NCI-H1436 (cell line): ENCODE data around the gene CPPED1.
"Not testable (repeated sequence)": the region's sequence is repeated elsewhere in the genome, so short reads cannot be mapped to it uniquely, and the experiment has no call there.

Source experiments
- DNase-seq: peaks from one replicate; lab custom pipeline; 2025; lab: John Stamatoyannopoulos, UW

CPPED1 gene

DNA sequence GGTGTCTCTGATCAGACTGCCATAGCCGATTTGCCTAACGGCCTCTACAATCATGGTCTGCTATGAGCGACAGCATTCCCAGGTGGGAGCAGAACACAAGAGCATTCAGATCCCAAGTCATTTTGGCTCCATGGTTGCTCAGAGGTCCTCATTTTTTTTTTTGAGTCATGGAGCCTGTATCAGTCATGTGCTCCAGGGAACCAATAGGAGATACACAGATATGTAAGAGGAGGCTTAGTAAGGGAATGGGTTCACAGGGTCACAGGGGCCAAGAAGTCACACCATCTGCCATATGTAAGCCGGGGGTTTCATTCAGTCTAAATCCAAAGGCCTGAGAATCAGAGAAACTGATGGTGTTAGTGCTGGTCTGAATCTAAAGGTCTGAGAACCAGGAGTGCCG lies 36.8 kb downstream of the CPPED1 start:
- DNase-seq: no peak

DNA sequence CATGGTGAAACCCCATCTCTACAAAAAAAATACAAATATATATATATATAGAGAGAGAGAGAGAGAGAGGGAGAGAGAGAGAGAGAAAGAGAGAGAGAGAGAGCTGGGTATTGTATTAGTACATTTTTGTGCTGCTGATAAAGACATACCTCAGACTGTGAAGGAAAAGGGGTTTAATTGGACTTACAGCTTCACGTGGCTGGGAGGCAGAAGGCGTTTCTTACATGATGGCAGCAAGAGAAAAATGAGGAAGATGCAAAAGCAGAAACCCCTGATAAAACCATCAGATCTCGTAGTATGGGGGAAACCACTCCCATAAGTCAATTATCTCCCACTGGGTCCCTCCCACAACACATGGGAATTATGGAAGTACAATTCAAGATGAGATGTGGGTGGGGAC lies 37.5 kb downstream of the CPPED1 start:
- DNase-seq: not testable (repeated sequence)

DNA sequence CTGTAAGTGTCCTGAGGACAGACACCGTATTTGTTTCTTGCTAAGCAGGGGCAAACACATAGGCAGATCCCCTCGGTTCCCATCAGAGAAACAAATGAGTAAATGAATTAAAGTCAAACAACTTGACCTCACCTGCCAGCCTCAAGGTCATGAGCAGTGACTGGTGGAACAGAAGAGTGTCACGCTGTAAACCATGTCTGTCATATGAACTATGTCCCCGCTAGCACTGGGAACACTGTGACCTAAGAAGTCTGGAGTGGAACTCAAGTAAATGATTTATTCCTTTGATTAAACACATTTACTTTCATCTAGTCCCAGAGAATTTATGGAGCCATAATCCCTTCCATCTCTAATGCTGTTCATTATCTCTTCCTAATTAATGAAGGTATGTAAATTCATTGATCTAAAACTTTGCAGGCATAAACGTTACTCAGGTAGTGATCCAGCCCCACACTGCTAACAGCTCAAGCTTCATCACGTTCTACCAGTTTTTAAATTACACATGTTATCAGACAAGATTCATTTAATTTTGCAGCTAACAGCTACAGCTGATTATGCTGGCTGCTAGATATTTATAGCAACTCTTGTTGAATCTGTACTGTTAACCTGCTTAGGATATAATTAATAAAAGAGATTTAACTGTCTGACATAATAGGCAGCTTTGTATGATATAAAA lies 38.7 kb downstream of the CPPED1 start:
- no peak for DNase-seq

DNA sequence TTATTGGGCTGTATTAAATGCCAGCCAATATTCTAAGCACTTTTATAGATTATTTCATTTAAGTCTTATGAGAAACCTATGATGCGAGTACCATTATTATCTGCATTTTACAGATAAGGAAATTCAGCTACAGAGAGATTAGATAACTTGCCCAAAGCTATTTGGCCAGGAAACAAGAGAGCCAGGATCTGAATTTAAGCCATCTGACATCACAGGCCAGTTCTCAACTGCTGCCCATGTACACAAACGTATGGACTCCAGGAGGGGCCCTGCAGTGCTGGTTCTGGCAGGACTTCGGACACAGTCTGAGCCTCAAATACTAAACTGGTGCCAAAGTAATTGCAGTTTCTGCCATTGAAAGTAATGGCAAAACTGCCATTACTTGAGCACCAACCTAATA lies 40.2 kb downstream of the CPPED1 start:
- no peak for DNase-seq

DNA sequence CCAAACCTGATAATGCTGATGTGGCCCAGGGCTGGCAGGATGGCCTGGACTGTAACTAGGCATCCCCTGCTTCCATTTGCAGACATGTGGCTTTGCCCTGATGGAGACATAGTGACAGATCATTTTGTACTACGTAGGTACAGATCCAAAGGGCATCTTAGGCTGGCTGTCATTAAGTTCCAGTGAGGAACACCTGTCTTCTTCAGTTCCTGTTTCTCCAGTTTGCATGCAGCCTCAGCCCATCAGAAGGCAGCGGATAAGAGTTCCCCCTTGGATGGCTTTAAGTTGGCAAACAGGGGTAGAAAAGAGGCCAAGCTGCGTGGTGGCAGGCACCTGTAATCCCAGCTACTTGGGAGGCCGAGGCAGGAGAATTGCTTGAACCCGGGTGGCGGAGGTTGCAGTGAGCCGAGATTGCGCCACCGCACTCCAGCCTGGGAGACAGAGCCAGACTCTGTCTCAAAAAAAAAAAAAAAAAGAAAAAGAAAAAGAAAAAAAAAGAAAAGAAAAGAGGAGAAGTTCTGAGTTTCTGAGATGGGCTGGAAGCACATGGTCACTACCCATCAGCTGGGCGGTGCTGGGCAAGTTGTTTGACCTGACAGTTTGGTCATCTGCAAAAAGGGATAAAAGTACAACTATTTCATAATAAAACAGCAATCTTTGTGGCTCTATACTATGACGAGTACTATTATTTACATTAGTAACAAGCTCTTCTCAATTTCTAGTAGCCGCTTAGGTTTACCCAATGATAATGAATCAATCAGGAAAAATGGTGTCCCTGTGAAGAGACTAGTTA lies 42.7 kb downstream of the CPPED1 start:
- no peak for DNase-seq

DNA sequence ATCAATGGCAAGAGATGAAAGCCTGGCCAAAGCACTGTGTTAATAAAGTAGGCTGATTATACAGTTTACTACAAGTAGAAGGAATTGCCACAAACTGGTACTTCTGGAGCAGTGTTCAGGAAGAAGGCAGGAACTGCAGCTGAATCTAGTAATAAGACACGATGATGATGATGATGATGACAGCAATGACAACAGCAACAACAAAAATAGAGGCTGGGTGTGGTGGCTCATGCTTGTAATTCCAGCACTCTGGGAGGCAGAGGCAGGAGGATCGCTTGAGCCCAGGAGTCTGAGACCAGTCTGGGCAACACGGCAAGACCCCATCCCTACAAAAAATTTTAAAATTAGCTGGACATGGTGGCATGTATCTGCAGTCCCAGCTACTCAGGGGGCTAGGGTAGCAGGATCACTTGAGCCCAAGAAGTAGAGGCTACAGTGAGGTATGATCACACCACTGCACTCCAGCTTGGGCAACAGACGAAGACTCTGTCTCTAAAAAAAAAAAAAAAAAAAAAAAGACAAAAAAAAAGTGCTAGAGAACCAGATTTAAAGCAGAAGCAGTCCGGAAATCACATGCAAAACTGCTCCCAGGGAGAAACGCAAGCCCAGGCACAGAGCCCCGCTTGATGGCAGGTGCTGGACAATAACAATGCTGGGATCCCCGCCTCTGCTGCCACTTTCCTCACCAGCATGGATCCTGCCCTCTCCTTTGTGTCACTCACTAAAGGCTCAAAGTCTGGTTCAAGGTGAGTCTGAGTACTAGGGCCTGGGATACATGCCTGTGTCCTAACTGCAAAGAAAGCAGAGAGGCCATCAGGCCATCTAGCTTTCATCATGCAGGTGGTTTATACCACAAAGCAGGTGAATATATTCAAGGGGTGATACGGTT lies 44.8 kb downstream of the CPPED1 start:
- DNase-seq: no peak

DNA sequence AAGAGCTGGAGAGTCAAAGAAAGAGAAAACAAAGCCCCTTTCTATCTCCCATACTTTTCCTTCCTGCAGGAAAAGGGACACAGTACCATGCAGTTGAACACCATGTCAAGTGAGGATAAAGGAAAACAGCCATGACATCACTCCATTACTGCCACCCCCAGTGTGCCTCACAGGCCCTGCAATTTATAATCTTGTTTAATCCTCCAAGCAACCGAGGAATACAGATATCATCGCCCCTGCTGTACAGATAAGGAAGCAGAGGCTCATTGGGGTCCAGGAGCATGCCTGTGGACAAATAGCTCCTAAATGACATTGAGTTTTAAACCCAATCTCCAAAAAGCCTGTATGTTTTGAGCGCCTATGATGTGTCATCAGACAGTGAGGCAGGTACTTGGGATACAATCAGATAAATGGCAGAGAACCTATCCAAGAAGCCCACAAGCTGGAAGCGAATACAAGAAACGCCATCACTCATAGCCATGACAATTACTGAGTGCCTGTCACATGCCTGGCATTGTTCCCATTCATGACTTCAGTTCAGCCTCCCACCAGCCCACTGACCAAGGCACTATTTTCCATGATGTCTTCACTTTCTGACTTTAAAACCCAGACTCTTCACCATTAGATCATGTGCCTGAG lies 45.5 kb downstream of the CPPED1 start:
- no peak for DNase-seq

DNA sequence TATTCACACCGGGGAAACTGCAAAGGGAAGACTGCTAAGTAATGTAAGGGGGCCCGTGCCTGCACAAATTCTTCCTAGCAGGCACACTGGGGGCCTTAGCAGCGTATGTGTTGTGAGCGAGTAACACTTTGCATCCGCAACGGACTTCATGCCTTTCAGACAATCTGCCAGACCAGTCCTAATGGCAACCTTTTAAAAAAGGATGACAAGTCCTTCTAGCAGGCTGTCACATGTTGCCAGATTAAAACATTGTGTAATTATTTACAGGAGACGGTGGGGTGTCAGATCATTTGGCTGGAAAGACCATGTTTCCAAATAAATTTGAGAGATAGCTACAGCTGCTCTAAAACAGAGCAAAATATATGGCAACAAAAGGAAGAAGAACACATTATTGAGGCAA lies 46.1 kb downstream of the CPPED1 start:
- DNase-seq: no peak

DNA sequence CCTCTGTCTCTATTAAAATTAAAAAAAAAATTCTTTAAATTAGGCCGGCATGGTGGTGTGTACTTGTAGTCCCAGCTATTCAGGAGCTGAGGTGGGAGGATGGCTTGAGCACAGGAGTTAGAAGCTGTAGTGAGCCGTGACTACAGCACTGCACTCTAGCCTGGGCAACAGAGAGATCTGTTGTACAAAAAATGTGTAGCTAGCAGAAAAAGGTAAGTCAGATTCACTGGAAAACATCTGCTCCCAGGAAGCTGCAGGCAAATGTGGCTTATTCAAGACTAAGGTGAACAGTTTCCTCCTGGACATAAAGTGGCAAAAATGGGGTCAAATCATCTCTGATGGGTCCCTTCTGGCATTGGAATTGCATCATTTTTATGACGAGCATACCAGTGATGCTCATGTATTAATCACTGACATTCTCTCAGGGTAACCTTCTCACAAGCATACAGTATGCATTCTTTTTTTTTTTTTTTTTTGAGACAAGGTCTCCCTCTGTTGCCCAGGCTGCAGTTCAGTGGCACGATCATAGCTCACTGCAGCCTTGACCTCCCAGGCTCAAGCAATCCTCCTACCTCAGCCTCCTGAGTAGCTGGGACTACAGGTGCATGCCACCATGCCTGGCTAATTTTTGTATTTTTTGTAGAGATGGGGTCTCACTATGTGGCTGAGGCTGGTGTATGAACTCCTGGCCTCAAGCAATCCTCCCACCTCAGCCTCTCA lies 48.7 kb downstream of the CPPED1 start:
- no peak for DNase-seq

DNA sequence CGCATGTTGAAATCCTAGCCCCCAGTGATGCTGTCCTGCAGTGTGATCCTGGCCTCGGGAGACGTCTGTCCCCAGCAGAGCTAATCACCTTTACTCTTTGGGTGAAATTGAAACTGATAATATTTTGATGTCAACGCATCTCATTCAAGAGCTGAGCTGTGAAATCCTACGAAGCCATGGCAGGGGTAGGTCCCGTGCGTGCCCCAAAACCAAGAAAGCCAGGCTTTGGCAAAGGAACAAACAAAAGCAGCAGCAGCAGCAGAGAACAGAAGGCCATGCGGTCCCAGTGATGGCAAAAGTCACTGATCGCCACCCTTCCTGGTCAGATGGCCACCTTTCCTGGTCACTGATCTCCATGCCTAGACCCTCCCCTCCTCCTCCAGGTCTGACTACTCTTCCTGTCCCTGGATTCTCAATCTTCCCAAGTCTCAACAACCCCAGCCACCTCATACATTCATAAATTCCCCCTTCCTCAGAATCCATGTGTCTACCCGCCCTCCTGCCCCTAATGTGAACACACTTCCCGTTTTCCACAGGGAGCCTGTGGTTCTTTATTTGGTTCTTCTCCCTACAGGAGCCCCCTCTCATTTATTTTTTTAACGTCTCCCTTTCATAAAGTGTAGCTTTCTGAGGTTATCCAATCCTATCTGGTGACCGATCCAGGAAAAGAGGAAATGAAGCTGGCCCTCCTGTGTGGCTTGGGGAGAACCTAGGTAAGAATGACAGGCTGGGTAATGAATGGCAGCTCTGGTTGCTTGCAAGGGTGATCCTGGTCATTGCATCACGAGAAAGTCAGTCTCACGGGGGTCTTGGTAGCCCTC lies 50.3 kb downstream of the CPPED1 start:
- no peak for DNase-seq

DNA sequence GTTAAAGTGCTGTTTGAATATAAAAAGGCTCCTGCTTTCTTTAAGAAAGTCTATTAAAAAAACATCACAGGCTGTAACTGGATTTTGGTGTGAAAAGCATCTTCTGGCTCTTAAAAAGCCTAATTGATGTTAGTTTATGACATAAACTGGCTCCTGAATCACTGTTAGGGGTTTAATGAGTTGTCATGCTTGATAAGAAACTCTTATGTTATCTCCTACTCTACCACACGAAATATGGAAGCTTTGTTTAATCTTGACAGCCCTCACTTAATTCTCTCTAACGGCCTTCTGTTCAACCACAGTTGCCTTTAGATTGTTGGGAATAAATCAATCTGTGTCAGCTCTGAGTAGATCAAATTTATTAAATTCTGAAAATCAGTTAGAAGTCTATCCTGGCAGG lies 51.5 kb downstream of the CPPED1 start:
- DNase-seq: no peak

DNA sequence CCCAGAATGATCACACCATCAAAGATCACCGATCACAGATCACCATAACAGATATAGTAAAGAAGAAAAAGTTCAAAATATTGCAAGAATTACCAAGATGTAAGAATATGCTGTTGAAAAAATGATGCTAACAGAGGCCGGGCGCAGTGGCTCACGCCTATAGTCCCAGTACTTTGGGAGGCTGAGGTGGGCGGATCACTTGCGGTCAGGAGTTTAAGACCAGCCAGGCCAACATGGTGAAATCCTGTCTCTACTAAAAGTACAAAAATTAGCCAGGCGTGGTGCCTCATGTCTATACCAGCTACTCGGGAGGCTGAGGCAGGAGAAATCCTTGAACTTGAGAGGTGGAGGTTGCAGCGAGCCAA lies 53.2 kb downstream of the CPPED1 start:
- no peak for DNase-seq

DNA sequence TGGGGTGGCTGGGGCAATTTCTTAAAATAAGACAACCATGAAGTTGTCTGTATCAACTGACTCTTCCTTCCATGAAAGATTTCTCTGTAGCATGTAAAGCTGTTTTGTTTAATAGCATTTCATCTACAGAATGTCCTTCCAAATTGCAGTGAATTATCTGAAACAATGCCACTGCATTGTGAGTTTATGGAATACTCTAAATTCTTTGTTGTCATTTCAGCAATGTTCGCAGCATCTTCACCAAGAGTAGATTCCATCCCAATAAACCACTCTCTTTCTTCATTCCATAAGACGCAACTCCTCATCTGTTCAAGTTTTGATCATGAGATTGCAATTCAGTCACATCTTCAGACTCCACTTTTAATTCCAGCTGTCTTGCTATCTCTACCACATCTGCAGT lies 54.6 kb downstream of the CPPED1 start:
- DNase-seq: no peak

DNA sequence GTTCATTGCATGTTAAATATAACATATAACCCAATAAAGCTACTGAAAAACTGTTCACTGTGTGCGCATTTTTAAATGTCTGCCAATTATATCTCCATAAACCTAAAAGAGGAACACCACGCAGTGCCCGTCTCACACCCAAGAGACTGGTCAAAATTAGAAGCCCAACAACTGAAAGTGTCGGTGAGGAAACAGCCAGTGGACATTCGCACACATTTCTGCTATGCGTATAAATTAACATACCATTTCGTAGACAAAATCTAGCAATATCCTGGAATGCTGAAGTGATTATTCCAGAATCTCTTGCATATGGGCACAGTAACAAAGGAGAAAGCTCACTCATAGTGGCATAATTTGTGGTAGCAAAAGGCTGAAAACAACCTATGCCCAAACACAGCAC lies 55.9 kb downstream of the CPPED1 start:
- no peak for DNase-seq

DNA sequence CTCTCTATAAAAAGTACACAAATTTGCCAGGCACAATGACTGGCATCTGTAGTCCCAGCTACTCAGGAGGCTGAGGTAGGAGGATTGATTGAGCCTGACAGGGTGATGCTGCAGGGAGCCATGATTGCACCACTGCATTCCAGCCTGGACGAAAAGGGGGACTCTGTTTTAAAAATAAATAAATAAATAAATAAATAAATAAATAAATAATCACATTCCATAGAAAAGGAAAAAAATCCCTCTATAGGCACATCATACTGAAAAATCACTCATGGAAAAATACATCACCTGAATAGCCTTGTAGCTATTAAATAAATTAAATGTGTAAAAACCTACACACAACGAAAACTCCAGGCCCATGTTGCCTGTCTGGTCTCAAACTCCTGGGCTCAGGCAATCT lies 56.4 kb downstream of the CPPED1 start:
- no peak for DNase-seq

DNA sequence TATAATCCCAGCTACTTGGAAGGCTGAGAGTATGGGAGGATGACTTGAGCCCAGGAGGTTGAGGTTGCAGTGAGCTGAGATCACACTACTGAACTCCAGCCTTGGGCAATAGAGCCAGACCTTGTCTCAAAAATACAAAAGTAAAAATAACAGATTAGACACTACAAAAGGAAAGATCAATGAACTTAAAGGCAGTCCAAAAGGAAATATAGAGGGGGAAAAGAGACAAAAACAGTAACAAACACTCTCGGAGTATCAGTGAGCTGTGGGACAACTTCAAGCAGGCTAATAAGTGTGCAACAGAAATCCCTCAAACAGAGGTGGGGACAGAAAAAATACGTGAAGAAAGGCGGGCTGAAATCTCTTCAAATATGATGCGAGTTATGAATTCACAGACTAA lies 58.8 kb downstream of the CPPED1 start:
- no peak for DNase-seq

DNA sequence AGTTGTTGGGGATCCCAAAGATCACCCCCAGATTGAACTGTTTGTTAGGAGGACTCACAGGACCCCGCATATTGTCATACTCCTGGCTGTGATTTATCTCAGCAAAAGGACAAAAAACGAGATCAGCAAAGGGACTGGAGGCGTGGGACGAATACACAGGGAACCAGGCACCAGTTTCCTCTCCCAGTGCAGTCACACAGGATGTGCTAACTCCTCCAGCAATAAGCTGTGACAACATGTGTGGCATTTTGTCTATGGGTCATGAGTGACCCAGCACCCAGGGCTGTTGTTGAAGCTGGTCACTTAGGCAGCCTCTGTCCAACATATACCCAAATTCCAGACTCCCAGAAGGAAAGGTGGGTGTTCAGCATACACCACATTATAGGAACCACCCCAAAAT lies 60.9 kb downstream of the CPPED1 start:
- DNase-seq: no peak

DNA sequence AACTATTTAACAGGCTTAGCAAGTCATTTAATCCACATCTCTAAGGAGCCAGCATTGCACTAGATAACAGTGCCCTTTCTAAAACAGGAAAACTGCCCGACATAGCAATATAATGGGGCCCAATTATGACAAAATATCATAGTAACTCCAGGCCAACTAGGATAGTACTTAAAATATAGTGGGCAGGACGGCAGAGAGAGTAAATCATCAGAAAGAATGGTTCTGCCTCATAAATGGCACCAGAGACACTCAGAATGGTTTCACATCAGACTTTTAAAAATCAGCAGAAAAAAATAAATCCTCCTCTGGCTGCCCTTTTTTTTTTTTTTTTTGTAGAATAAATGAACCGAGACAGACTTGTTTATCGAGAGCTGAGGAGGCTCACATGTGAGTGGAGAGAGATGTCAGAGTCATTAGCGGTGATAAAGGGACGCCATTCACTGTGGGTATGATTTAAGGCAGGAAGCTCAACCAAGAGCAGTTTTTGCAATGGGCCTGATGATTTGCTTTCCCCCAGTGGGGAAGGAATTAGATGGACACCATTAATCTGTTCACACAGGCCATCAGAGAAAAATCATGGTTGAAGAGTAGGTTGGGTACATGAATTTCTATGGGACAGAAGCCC lies 62.6 kb downstream of the CPPED1 start:
- DNase-seq: no peak

DNA sequence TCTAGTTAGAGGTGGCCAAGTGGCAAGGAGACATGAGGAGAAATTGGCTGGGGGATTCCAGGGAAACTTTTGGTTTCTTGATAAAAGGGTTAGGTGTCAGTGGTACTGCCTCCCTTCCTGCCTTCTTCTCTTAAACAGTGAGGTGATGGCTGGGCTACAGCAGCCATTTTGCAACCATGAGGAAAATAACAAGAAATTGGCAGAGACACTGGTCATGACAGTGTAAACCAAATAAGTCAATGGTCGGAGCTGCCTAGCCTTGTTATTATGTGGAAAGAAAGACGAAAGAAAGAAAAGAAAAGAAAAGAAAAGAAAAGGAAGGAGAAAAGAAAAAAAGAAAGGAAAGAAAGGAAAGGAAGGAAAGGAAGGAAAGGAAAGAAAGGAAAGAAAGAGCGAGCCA lies 63.9 kb downstream of the CPPED1 start:
- DNase-seq: no peak

DNA sequence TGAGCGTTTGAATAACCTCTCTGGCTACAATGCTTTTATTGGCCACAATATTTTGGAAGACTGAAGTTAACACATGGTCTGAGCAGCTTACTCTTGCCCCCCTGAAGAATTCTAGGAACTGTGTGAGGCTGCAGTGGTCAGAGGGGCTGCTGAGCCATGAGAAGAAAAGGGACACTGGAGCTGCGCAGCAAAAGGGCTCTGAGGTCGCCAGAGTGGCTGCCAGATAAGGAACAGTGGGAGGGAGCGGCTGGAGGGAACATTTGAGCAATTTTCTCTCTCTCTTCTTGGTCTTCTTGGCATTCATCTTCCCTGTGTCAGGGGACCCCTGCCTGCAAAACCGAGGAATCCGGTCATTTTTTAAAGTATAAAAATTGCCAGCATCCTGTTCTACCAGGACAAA lies 66.1 kb downstream of the CPPED1 start:
- DNase-seq: no peak
